Measurements from ENCODE around the gene CAD. TPM values are rescaled to one million over a fixed set of nuclear protein-coding genes. Genes with fewer than 3 reads are reported as not detected.

The CAD gene
- total and polyA plus RNA-seq, 9 of the 15 experiments (the other 6 are each of a cell fraction or from before 2014, with no cell fraction given), result 7.5 to 126 (median 33.7) TPM

DNA sequence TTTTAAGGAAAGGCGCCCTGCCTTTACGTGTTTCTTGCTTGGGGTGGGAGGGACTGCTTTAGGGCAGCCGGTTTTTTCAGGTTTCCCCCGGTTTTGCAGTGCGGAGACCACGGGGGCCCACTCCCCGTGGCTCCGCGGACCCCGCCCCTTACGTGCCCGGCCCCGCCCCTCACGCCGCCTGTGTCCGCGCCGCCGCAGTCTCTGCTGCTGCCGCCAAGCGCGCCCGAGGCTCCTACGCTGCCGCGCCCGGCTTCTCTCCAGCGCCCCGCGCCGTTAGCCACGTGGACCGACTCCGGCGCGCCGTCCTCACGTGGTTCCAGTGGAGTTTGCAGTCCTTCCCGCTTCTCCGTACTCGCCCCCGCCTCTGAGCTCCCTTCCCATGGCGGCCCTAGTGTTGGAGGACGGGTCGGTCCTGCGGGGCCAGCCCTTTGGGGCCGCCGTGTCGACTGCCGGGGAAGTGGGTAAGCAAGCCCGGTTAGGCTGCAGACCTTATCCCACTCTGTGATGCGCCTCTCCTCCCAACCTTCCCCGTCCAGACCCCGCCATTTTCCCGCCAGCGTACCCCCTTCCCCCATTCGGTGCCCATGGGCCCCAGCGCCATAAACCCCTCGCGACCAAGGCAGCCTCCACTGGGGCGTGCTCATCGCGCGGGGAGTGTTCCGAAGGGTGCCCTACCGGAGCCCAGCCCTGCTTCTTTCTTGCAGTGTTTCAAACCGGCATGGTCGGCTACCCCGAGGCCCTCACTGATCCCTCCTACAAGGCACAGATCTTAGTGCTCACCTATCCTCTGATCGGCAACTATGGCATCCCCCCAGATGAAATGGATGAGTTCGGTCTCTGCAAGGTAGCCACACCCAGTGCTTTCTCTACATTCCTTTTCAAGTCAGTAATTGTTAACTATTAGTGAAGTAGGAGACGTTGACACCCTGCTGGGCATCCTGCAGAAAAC lies at the start of gene CAD (continued):
- TF ChIP-seq ZNF263 (CRISPR knock-in tag; IDR thresholded peaks at IDR 0.05; ENCODE audit: borderline replicate concordance), result no peak
- TF ChIP-seq, protein P1, sequence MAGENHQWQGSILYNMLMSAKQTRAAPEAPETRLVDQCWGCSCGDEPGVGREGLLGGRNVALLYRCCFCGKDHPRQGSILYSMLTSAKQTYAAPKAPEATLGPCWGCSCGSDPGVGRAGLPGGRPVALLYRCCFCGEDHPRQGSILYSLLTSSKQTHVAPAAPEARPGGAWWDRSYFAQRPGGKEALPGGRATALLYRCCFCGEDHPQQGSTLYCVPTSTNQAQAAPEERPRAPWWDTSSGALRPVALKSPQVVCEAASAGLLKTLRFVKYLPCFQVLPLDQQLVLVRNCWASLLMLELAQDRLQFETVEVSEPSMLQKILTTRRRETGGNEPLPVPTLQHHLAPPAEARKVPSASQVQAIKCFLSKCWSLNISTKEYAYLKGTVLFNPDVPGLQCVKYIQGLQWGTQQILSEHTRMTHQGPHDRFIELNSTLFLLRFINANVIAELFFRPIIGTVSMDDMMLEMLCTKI (IDR thresholded peaks at IDR 0.05; ENCODE audit: partially characterized antibody), result no peak
- TF ChIP-seq PCBP1 (IDR thresholded peaks at IDR 0.05; ENCODE audit: low read depth, low read length, poor library complexity, severe bottlenecking), result no peak
- no peak for TF ChIP-seq POU5F1 (IDR thresholded peaks at IDR 0.05; ENCODE audit: borderline replicate concordance, low read depth, low read length, partially characterized antibody)
- no peak for TF ChIP-seq TRIM28 (IDR thresholded peaks at IDR 0.05)
- no peak for TF ChIP-seq PRPF4 (IDR thresholded peaks at IDR 0.05; ENCODE audit: insufficient read depth, low read depth, low read length, poor library complexity, severe bottlenecking)
- no peak for TF ChIP-seq CAMTA2 (CRISPR knock-in tag; conservative IDR thresholded peaks at IDR 0.05)
- TF ChIP-seq NFE2 (IDR thresholded peaks at IDR 0.05; ENCODE audit: low read depth), result no peak
- no peak for TF ChIP-seq YBX1 (IDR thresholded peaks at IDR 0.05)
- no peak for TF ChIP-seq HSF4 (CRISPR knock-in tag; IDR thresholded peaks at IDR 0.05; ENCODE audit: borderline replicate concordance)
- TF ChIP-seq ESRRB (CRISPR knock-in tag; IDR thresholded peaks at IDR 0.05; ENCODE audit: borderline replicate concordance), result no peak
- TF ChIP-seq HOXB6 (CRISPR knock-in tag; IDR thresholded peaks at IDR 0.05; ENCODE audit: borderline replicate concordance), result no peak
- no peak for TF ChIP-seq ZNF23 (CRISPR knock-in tag; IDR thresholded peaks at IDR 0.05)
- TF ChIP-seq, protein P2, sequence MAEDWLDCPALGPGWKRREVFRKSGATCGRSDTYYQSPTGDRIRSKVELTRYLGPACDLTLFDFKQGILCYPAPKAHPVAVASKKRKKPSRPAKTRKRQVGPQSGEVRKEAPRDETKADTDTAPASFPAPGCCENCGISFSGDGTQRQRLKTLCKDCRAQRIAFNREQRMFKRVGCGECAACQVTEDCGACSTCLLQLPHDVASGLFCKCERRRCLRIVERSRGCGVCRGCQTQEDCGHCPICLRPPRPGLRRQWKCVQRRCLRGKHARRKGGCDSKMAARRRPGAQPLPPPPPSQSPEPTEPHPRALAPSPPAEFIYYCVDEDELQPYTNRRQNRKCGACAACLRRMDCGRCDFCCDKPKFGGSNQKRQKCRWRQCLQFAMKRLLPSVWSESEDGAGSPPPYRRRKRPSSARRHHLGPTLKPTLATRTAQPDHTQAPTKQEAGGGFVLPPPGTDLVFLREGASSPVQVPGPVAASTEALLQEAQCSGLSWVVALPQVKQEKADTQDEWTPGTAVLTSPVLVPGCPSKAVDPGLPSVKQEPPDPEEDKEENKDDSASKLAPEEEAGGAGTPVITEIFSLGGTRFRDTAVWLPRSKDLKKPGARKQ (CRISPR knock-in tag; IDR thresholded peaks at IDR 0.05), result no peak
- TF ChIP-seq FOXJ2 (tag; IDR thresholded peaks at IDR 0.05), result no peak
- TF ChIP-seq, protein P3, sequence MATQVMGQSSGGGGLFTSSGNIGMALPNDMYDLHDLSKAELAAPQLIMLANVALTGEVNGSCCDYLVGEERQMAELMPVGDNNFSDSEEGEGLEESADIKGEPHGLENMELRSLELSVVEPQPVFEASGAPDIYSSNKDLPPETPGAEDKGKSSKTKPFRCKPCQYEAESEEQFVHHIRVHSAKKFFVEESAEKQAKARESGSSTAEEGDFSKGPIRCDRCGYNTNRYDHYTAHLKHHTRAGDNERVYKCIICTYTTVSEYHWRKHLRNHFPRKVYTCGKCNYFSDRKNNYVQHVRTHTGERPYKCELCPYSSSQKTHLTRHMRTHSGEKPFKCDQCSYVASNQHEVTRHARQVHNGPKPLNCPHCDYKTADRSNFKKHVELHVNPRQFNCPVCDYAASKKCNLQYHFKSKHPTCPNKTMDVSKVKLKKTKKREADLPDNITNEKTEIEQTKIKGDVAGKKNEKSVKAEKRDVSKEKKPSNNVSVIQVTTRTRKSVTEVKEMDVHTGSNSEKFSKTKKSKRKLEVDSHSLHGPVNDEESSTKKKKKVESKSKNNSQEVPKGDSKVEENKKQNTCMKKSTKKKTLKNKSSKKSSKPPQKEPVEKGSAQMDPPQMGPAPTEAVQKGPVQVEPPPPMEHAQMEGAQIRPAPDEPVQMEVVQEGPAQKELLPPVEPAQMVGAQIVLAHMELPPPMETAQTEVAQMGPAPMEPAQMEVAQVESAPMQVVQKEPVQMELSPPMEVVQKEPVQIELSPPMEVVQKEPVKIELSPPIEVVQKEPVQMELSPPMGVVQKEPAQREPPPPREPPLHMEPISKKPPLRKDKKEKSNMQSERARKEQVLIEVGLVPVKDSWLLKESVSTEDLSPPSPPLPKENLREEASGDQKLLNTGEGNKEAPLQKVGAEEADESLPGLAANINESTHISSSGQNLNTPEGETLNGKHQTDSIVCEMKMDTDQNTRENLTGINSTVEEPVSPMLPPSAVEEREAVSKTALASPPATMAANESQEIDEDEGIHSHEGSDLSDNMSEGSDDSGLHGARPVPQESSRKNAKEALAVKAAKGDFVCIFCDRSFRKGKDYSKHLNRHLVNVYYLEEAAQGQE (IDR thresholded peaks at IDR 0.05; ENCODE audit: borderline replicate concordance), result peak; percentile 96
- TF ChIP-seq, protein P3 (CRISPR knock-in tag; IDR thresholded peaks at IDR 0.05; ENCODE audit: low read depth), result 0 out of 2 replicates have a peak, but pooled peaks have one; percentile 40
